HG02981 (cell line): ENCODE results near the gene CHD1.

Experiments
- ATAC-seq: cut with Tn5 transposase; IDR thresholded peaks from one replicate; pipeline ENCODE4 v1.9.1; 2021; ENCODE audit warnings: mild to moderate bottlenecking, moderate library complexity; ENCODE audit not compliant: unreplicated experiment

The CHD1 gene

DNA sequence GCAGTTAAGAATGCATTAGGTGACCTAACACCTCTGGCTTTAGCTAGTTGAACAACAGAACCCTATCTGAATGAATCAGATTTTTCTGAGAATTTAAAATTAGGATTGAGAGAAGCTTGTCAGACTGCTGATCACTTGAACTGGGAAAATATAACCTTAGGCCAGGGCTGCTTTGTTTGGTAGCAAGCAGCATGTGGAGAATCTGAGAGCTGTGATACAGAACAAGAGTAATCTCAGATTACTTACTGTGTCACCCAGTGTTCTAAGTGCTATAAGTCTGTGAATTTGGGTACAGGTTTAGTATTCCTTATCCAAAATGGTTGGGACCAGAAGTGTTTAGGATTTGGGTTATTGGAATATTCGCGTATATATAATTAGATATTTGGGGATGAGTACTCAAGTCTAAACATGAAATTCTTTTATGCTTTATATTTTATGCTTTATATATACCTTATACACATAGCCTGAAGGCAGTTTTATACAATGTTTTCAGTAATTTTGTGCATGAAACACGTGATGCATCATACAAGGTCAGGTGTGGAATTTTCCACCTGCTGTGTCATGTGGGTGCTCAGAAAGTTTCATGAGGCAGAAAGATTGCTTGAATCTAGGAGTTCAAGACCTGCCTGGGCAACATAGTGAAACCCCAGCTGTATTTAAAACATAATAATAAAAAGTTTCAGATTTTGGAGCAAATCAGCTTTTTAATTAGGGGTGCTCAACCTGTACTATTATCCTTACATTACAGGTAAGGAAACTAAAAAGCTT lies 8.3 kb upstream of the CHD1 start:
- no peak for ATAC-seq

DNA sequence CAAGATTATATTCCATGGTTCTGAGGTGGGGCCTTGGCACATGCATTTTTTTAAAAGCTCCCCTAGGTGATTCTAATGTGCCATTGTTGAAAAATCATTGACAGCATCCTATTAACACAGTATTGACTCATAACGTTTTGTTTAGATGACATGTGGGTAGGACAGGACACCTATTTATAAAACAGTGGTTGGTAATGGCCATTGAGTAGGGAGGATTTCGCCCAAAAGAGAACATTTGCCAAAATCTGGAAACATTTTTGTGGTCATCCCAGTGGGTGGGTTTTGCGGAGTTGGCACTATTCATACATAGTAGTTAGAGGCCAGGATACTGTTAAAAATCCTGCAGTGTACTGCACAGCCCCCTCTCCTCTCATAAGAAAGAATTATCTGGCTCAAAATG lies 6.4 kb upstream of the CHD1 start:
- no peak for ATAC-seq

DNA sequence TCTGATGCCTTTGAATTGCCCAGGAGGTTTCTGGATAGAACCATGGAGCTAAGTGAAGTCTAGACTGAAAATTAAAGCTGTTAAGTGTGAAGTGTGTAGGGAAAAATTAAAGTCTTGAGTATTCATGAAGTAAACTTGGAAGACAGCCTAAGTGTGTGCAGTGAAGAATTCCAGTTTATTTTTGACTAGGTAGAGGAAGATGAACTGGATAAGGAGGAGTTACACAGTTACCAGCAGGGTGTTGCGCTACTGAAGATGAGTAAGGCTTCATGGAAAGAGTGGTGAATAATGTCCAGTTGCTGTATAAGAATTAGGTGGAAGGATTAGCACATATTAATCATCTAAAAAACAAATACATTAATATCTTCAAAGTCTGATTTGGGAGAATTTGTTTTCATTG lies 5.7 kb upstream of the CHD1 start:
- no peak for ATAC-seq

GRCh38 chr5:98933445-98934072 lies 4.8 kb upstream of the CHD1 start:
- ATAC-seq, result peak; percentile 37

DNA sequence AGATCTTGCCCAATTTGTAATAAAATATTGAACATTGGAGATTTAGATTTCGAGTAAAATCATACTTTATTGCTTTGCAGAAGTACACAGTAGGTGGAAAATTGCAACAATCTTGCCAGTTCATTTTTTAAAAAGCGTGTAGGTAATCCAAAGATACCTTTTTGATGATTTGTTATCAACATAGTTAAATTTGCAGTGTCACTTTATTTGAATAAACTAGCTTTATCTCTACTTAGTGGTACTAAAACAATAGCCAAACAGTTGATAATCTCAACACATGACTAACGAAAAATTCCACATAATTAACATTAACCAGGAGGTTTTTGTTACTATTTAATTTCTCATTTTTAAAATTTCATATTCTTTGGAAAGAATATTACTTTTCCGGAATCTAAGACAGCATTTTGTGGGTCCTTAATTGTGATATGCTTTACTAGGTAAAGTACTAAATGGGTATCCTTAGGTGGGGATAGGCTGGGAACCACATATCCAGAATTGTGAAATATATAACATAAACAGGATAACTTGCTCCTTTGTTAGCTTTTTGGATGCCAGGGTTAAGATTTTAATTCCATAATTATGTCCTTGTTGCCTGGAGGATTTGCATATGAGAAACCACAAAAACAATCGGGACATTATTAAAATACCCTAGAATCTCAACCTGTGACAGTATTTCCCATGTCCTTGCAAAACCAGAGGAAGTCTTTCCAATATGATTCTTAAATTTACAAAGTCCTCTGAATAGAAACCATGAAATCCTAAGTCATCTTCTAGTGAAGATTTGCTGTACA lies 2.4 kb upstream of the CHD1 start:
- ATAC-seq, result no peak

- peak; percentile 49 for ATAC-seq
Observed at GRCh38 chr5:98929710-98930298, 997 bp upstream of the CHD1 start.

- peak; percentile 26 for ATAC-seq
Observed at GRCh38 chr5:98927989-98928872, 576 bp downstream of the CHD1 start.

DNA sequence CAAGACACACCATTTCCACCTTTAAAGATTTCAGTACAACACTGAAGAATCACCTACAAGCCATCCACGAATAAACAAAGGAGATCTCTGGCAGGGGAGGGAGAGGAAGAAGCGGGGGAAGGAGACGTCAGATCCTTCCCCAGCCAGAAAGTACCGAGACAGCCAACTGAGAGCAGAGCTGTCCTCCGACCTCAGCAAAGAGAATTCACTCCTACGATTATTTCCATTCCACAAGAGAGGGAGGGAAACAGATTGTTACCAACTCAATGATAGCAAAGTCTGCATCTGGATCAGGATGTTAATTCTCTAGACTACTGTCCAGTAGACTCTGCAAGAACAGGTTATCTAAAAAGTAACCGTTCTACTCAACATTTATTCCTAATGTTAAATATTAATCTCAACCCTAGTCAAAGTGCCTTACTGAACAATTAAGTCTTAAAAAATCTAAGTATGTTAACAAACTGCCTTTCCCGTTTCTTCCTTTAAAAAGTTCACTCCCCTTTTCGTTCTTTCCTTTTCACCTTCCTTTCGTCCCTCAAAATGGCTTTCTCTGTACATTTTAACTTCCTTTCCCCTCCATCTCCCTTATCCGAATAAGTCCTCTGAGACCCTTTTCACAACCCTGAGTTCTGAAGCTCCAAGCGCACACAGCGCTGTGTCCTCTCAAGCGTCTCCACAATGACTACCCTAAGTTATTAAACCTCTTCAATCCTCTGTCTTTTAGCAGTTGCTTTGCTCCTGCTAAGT lies 1.4 kb downstream of the CHD1 start:
- ATAC-seq, result peak; percentile 1

- no peak for ATAC-seq
Observed at GRCh38 chr5:98923966-98924365, 4.8 kb downstream of the CHD1 start.

- ATAC-seq, result no peak
Observed at GRCh38 chr5:98921947-98922505, 6.8 kb downstream of the CHD1 start.

- ATAC-seq, result no peak
Observed at GRCh38 chr5:98917433-98917832, 11.4 kb downstream of the CHD1 start.

DNA sequence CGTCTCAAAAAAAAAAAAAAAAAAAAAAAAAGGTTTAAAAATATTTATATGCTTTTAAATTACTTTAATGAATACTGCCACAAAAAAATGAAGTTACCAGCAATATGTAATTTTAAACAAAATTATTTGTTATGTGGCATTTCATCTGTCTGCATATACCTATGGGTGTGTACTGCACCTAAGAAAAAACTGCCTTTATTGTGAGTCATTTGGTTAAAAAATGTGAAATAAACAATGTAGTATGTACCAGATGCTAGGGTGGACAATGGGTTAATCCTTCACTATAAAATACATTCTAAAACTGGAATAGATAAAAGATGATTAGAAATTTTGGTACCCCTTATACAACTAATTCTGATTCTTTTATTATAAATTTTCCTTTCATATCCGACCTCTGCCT lies 12.3 kb downstream of the CHD1 start:
- ATAC-seq, result no peak

- no peak for ATAC-seq
Observed at GRCh38 chr5:98913911-98914310, 14.9 kb downstream of the CHD1 start.

- no peak for ATAC-seq
Observed at GRCh38 chr5:98911280-98912040, 17.3 kb downstream of the CHD1 start.

DNA sequence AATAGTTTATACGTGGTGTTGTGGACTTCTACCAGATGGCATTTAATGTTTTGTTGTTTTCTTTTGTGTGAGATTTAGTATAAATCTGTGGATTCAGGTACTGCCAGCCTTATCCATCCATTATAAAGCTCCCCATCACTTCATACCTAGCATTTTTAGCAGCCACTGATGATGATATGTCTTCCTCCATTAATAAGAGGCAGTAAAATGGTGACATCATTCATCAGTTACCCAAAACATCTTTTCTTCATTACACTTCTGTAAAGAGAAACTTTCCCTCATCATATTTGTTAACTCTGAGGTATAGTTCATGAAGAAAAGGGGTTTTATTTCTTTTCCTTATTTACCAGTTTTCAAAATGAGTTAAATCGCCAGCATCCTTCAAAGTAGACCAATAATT lies 19.4 kb downstream of the CHD1 start:
- ATAC-seq, result no peak

DNA sequence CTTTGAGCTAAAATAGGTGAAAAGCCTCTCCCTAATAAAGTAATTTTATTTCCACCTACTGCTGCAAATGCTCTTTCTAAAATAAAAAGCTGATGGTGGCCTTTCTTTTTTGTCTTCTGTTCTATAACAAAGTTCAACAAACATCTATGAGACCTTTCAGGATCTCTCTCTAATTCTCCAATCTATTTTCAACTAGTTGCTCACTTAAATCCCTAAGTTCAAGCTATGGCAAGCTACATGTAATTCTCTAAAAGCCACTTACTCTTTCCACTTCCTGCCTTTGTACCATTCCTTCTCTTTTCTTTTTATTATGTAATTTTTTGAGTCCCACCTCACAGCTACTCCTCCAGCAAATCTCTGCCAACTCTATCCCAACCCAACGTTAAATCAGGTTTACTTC lies 20.9 kb downstream of the CHD1 start:
- no peak for ATAC-seq

DNA sequence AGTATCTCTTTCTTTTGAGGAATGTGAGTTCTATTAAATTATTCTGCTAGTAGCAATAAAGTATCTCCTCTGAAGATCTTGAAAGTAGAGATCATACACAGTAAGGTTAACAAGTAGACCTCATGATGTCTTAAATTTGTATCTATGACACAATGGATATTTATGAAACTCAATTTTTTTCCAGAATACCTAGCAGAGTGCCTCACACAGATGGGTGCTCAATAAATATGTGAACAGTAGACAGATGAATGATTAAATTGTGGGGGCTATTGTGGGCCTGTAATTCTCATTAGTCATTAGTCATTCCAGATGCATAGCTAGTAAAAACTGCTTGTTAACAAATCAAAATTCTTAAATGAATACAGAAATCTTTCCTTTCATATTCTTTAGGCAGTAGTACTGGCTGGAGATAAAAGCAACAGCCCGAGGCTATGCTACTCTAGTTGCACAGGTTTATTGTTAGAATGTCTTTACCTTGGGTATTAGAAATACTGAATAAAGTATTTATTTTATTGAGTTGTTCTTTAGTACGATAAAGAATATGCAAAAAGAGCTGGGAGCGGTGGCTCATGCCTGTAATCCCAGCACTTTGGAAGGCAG lies 22.0 kb downstream of the CHD1 start:
- ATAC-seq, result no peak
